Heart right ventricle (tissue), 16 donors: Measurements from ENCODE around the gene CPNE4. TPM values are rescaled to one million over a fixed set of nuclear protein-coding genes. Genes with fewer than 3 reads are reported as not detected.
A peak's percentile ranks its signal among the peaks of the same experiment; 100 is the strongest.
"Not testable (repeated sequence)": the region's sequence is repeated elsewhere in the genome, so short reads cannot be mapped to it uniquely, and the experiment has no call there.

ENCODE experiments used
- ATAC-seq, 8 donors: fragments of 200-7000 bp; cut with Tn5 transposase; one replicate each; pipeline ENCODE4 v1.9.1; 2020; ENCODE audit warnings: mild to moderate bottlenecking in 8 of 8, moderate library complexity in 8 of 8, moderate number of reproducible peaks in 1 of 8
- DNase-seq, 2 donors: peaks; one replicate each; pipeline ENCODE4 v3.0.0-alpha.2; 2020
- H3K27ac ChIP-seq, 10 donors: fragments of 200-600 bp; sonication (generic) in 2 of 10; one replicate each; pipeline versions ENCODE4 v1.5.0 to v1.8.0; 2020 to 2022; ENCODE audit warnings: mild to moderate bottlenecking in 3 of 10
- H3K27me3 ChIP-seq, 7 donors: fragments of 200-600 bp; one replicate each; pipeline ENCODE4 v1.8.0; 2021 to 2022; ENCODE audit warnings: mild to moderate bottlenecking in 2 of 7
- H3K36me3 ChIP-seq, 9 donors: fragments of 200-600 bp; sonication (generic) in 1 of 9; one replicate each; pipeline versions ENCODE4 v1.5.0 to v1.8.0; 2020 to 2022; ENCODE audit warnings: mild to moderate bottlenecking in 2 of 9
- H3K4me1 ChIP-seq, 9 donors: fragments of 200-600 bp; sonication (generic) in 1 of 9; one replicate each; pipeline versions ENCODE4 v1.5.0 to v1.8.0; 2020 to 2022; ENCODE audit warnings: mild to moderate bottlenecking in 4 of 9
- H3K4me3 ChIP-seq, 10 donors: fragments of 200-600 bp; sonication (generic) in 2 of 10; one replicate each; pipeline versions ENCODE4 v1.5.0 to v1.8.0; 2020 to 2022; ENCODE audit warnings: mild to moderate bottlenecking in 7 of 10, moderate library complexity in 2 of 10
- H3K9me3 ChIP-seq, 11 donors: fragments of 200-600 bp in 10 of 11; sonication (generic) in 2 of 11; one replicate each; pipeline versions ENCODE4 v1.5.0 to v1.8.0; 2013 to 2022; ENCODE audit warnings: mild to moderate bottlenecking in 2 of 11, control low read depth in 1 of 11, moderate library complexity in 1 of 11
- WGBS, 2 donors: extraction: QIAGEN DNeasy Blood & Tissue Kit; methylation state at CpG; one replicate each; pipeline ENCODE4 v1.1.7; 2013; ENCODE audit warnings: inconsistent platforms in 1 of 2; 5-methylcytosine and 5-hydroxymethylcytosine counted together
- intact Hi-C, 10 donors: fragments of 100-400 bp; cut with DNase I; formaldehyde crosslinking; loops; one replicate each; pipeline versions ENCODE4 v1.11.1 to v1.14.2; 2022
- polyA plus RNA-seq, 2 donors: library from polyadenylated mRNA; stranded (reverse); fragments of 200-250 nt; gene quantifications; one replicate each; pipeline ENCODE4 v1.2.3, GENCODE V29; 2013
- total RNA-seq, 10 donors: library from RNA; stranded (reverse); fragmentation: NEBNext Ultra II Directional in 3 of 10; extraction: Animal tissue kit (Norgen Biotek cat#: 25700) in 3 of 10; gene quantifications; one replicate each; pipeline versions ENCODE4 v1.2.1 to v1.2.4, GENCODE V29; 2021 to 2023
- TF ChIP-seq, protein P1 (sequence below), 9 donors: fragments of 200-600 bp; sonication (generic) in 2 of 9; IDR thresholded peaks; one replicate each; pipeline versions ENCODE4 v1.5.0 to v1.8.0; 2021 to 2022; ENCODE audit warnings: antibody characterized with exemption in 9 of 9, mild to moderate bottlenecking in 5 of 9, moderate library complexity in 1 of 9
- donor health status: Arrhythmogenic right ventricular cardiomyopathy.
- donor health status: ischemic (EF 13 %, LVEDD 7.1; RV severe dilation, severe dysfunction).
- donor health status: healthy with polysubstance abuse.
- donor health status: DM: no; HTN: yes; CAD: no.
- donor health status: DM: no; HTN: no; CAD: no.
- donor health status: ischemic (EF 25% LVEDD 6.9; RV normal size, moderate dysfunction).
- donor health status: ischemic (EF 25% LVEDD 5.7; RV mildly dilated, moderate dysfunction).
- donor health status: healthy.
- donor health status: DM: yes; HTN: yes; CAD: no.
- donor health status: Ischemic cardiomyopathy.
- donor health status: ischemic (EF 35%, LVEDD 5.7; RV mildly dilated, moderate dysfunction).
- donor health status: nonischemic (EF 11% LVEDD 7.7; RV severe dilation, severe dysfunction).
- donor health status: DM: yes; HTN: yes; CAD: no.
- donor health status: PGD.
- donor health status: ischemic (EF 29% LVEDD 5.4; RV normal size, mild dysfunction).
- donor health status: nonischemic (EF 23%, LVEDD 6.1; RV moderate dilation, normal function).

Gene CPNE4
- total and polyA plus RNA-seq, 12 donors = 1.5 to 116 (median 24.8) TPM

DNA sequence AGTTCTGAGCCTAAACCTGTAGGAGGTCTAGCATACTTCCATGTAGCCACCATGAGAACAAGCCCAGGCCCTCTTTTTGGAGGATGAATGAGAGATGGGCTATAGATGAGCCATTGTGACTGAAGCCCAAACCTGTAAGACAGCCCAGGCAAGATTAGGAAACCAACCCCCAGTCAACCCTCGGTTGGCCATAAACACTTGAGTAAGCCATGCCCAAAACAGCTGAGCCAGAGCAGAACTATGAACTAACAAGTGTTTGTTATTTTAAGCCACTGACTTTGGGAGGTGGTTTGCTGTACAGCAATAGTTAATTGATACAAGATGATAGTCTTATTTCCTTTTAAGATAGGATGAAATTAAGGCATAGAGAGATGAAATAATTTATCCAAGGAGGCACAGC, 12.4 kb upstream of the CPNE4 start:
- no peak for DNase-seq
- Histone ChIP-seq H3K4me3 (no peak overlapping the region), H3K27ac (no peak overlapping the region), H3K4me1 (no peaks in the 10 kb centered on the region), H3K36me3 (no peaks in the 10 kb centered on the region), H3K27me3 (no peaks in the 10 kb centered on the region), H3K9me3 (no peaks in the 10 kb centered on the region)
- WGBS, 2 donors = 64 to 67% methylated on average over 1 of the region's 1 CpG
- intact Hi-C loops = loop anchor here in 1 of 10 donors (10.0 kb wide), 1 partner anchor 128 kb away; no protein-coding TSS in a partner anchor
- TF ChIP-seq, protein P1, sequence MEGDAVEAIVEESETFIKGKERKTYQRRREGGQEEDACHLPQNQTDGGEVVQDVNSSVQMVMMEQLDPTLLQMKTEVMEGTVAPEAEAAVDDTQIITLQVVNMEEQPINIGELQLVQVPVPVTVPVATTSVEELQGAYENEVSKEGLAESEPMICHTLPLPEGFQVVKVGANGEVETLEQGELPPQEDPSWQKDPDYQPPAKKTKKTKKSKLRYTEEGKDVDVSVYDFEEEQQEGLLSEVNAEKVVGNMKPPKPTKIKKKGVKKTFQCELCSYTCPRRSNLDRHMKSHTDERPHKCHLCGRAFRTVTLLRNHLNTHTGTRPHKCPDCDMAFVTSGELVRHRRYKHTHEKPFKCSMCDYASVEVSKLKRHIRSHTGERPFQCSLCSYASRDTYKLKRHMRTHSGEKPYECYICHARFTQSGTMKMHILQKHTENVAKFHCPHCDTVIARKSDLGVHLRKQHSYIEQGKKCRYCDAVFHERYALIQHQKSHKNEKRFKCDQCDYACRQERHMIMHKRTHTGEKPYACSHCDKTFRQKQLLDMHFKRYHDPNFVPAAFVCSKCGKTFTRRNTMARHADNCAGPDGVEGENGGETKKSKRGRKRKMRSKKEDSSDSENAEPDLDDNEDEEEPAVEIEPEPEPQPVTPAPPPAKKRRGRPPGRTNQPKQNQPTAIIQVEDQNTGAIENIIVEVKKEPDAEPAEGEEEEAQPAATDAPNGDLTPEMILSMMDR (IDR thresholded peaks at IDR 0.05) = no peak
- ATAC-seq = no peak

DNA sequence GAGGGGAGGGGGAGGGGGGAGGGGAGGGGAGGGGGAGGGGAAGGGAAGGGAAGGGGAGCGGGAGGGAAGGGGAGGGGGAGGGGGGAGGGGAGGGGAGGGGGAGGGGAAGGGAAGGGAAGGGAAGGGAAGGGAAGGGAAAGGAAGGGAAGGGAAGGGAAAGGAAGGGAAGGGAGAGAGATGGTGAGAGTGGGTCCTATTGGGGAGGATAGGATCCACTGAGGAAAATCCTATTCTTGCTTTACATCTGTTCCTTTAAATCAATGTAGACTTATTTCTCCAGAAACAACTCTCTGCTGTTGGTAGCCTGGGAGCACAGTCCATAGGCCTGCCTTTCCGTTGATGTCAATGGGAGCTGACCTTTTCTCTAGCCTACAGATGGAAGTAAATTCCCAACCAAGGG, 10.1 kb upstream of the CPNE4 start:
- not testable (repeated sequence) for ATAC-seq, DNase-seq
- 74 to 87% methylated on average over 1 of the region's 2 CpGs for WGBS, 2 donors

DNA sequence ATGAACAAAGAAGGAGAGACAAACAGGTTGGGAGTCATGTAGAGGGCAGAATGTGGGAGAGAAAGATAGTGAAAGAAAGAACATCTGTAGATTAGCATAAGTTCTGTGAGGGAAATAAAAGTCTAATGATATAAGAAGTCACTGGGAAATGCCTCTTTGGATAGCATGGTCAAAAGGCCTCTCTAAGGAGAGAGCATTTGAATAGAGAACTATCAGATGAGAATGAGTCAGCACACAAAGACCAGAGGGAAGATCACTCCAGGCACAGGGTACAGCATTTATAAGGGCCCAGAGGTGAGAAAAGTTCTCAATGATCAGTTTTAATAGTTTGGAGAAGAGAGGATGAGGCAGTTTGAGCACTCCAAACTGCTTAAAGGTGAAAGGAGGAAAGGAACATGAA, 7.9 kb upstream of the CPNE4 start:
- Histone ChIP-seq H3K36me3 (no peaks in the 10 kb centered on the region), H3K27me3 (peaks cover 0 to 33% (median 23%) of the 10 kb centered on the region in 7 donors), H3K27ac (no peak overlapping the region), H3K4me1 (no peaks in the 10 kb centered on the region), H3K9me3 (no peaks in the 10 kb centered on the region), H3K4me3 (no peak overlapping the region)
- TF ChIP-seq, protein P1 (IDR thresholded peaks at IDR 0.05) = no peak
- intact Hi-C loops = loop anchor here in 2 of 10 donors (5.0 to 10.0 kb wide), 2 partner anchors 132 to 135 kb away; no protein-coding TSS in a partner anchor
- no peak for DNase-seq
- ATAC-seq = no peak

More for the DNA sequence above, 10.1 kb upstream of the CPNE4 start:
- intact Hi-C loops = loop anchor here in 2 of 10 donors (5.0 to 10.0 kb wide), 2 partner anchors 130 to 132 kb away; no protein-coding TSS in a partner anchor
- H3K27ac ChIP-seq, H3K9me3 ChIP-seq, H3K36me3 ChIP-seq, H3K4me1 ChIP-seq, H3K4me3 ChIP-seq: not testable (repeated sequence)
- peaks cover 0 to 15% (median 3%) of the 10 kb centered on the region in 7 donors for H3K27me3 ChIP-seq

DNA sequence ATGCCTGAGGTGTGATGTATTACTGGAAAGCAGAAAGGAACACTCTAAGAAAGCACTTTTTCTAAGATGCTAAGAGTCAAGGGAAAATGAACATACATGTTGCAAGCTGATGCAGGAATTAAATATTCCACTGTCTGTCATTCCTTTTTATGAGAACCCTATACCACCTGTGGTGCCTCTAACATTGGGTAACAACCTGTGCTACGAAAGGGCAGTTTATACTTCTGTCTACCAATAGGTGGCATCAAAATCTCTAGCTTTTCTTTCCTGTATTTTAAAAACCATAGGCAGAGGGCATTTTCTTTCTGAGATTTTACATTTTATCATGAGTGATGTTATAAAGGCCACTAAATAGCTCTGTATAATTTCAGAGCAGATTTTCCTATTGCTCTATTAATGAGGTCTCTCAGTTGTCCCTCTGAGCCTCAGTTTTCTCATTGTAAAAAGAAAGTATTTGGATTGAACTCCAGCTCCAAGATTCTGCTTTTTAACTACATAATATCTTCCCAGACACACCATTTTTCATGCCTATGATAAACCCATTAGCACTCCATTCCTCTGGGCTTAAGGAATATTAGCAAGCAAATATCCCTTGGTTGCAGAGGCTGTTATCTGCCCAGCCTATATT, 3.5 kb upstream of the CPNE4 start:
- 2 to 6% methylated on average over 1 of the region's 1 CpG for WGBS, 2 donors

More for the DNA sequence above, 3.5 kb upstream of the CPNE4 start:
- no peaks in the 10 kb centered on the region for H3K9me3 ChIP-seq
- intact Hi-C loops = loop anchor here in 9 of 10 donors (2.0 to 10.0 kb wide), 8 partner anchors 136 to 994 kb away; no protein-coding TSS in a partner anchor
- ATAC-seq (no peak), DNase-seq (no peak)
- peaks cover 7 to 76% (median 67%) of the 10 kb centered on the region in 7 donors for H3K27me3 ChIP-seq
- peaks cover 0 to 11% (median 0%) of the 10 kb centered on the region in 9 donors for H3K4me1 ChIP-seq
- H3K4me3 ChIP-seq = no peak overlapping the region
- TF ChIP-seq, protein P1 (IDR thresholded peaks at IDR 0.05) = peak in 8 of 9 donors; percentile 15 to 54 (median 48)
- no peaks in the 10 kb centered on the region for H3K36me3 ChIP-seq
- no peak overlapping the region for H3K27ac ChIP-seq
